HepG2 (cell line): ENCODE measurements around the gene PTPRCAP. TPM values are rescaled to one million over a fixed set of nuclear protein-coding genes. Genes with fewer than 3 reads are reported as not detected.

Experiments used
- ARID5B ChIP-seq: IDR thresholded peaks from 2 replicates; pipeline ENCODE4 v1.4.0; 2020; ENCODE audit warnings: mild to moderate bottlenecking, missing genetic modification reagents
- ARNT ChIP-seq: fragments of 450-650 bp; IDR thresholded peaks from 2 replicates; pipeline ENCODE4 v1.6.1; 2017
- BCL3 ChIP-seq: sonication (generic); formaldehyde crosslinking; IDR thresholded peaks from 2 replicates; pipeline ENCODE4 v1.5.1; 2020; ENCODE audit warnings: mild to moderate bottlenecking, missing genetic modification reagents, moderate library complexity
- HNRNPK ChIP-seq: fragments of 200-400 bp; formaldehyde crosslinking; IDR thresholded peaks from 2 replicates; pipeline ENCODE4 v1.6.1; 2018; ENCODE audit warnings: low read length, low read depth, moderate library complexity, mild to moderate bottlenecking; ENCODE audit not compliant: poor library complexity, severe bottlenecking
- ISL2 ChIP-seq: sonication (generic); formaldehyde crosslinking; IDR thresholded peaks from 2 replicates; pipeline ENCODE4 v1.5.0; 2020; ENCODE audit warnings: missing genetic modification reagents
- KAT8 ChIP-seq: IDR thresholded peaks from 2 replicates; pipeline ENCODE4 v1.6.1; 2016; ENCODE audit warnings: missing genetic modification reagents, missing compliant biosample characterization
- KLF9 ChIP-seq: IDR thresholded peaks from 2 replicates; pipeline ENCODE4 v1.6.1; 2016; ENCODE audit warnings: low read depth
- MTERF4 ChIP-seq: sonication (generic); formaldehyde crosslinking; IDR thresholded peaks from 2 replicates; pipeline ENCODE4 v1.8.0; 2023; ENCODE audit warnings: mild to moderate bottlenecking, missing genetic modification reagents
- REXO4 ChIP-seq: sonication (generic); formaldehyde crosslinking; IDR thresholded peaks from 2 replicates; pipeline ENCODE4 v1.8.0; 2022; ENCODE audit warnings: missing genetic modification reagents, mild to moderate bottlenecking, borderline replicate concordance
- ZNF232 ChIP-seq: sonication (generic); formaldehyde crosslinking; IDR thresholded peaks from 2 replicates; pipeline ENCODE4 v1.4.0; 2020; ENCODE audit warnings: missing genetic modification reagents, borderline replicate concordance
- ZNF407 ChIP-seq: sonication (generic); formaldehyde crosslinking; IDR thresholded peaks from one replicate; pipeline ENCODE4 v1.5.1; 2020; ENCODE audit warnings: mild to moderate bottlenecking, missing genetic modification reagents; ENCODE audit errors: not compliant biosample characterization
- ZNF451 ChIP-seq: sonication (generic); formaldehyde crosslinking; IDR thresholded peaks from 2 replicates; pipeline ENCODE4 v1.5.0; 2020; ENCODE audit warnings: mild to moderate bottlenecking, missing genetic modification reagents
- ZNF556 ChIP-seq: sonication (generic); formaldehyde crosslinking; IDR thresholded peaks from 2 replicates; pipeline ENCODE4 v1.4.0; 2020; ENCODE audit warnings: mild to moderate bottlenecking, missing genetic modification reagents, borderline replicate concordance
- polyA plus RNA-seq, 8 experiments: library from polyadenylated mRNA; depleted of rRNA in 3 of 8; stranded (reverse) in 7 of 8; unstranded in 1 of 8; fragments of >200 nt; fragmentation: Illumina TruSeq in 4 of 8; extraction: Trizol in 4 of 8; gene quantifications; 2 replicates each; pipeline versions ENCODE4 v1.2.1 to v1.2.3, GENCODE V29; 2011 to 2016; ENCODE audit warnings: low read depth in 4 of 8, missing spikeins in 1 of 8, mixed read lengths in 1 of 8; ENCODE audit not compliant: insufficient read depth in 1 of 8
- total RNA-seq, 5 experiments: library from RNA; depleted of rRNA; stranded (reverse); fragments of >200 nt; fragmentation: Illumina TruSeq; extraction: Trizol; gene quantifications; 2 replicates each; pipeline ENCODE4 v1.2.3, GENCODE V29; 2016; ENCODE audit warnings: low read depth in 1 of 5

PTPRCAP gene
- total and polyA plus RNA-seq, 2 of the 13 experiments (the other 11 are each of a cell fraction or from before 2014, with no cell fraction given), result 0.60 to 0.70 TPM

GRCh38 chr11:67468759-67469507, 31.5 kb upstream of the PTPRCAP start, which contains the start of gene TMEM134 (continued):
- TF ChIP-seq REXO4 (CRISPR knock-in tag), result no peak
- no peak; the same call in none of the 2 replicates for TF ChIP-seq ARID5B
- no peak; the same call in 1 of the 2 replicates for TF ChIP-seq ZNF451 (CRISPR knock-in tag)
- peak; percentile 15; the same call in 1 of the 2 replicates for TF ChIP-seq ISL2 (CRISPR knock-in tag)
- peak; percentile 77; the same call in 1 of the 2 replicates for TF ChIP-seq ZNF556 (CRISPR knock-in tag)
- TF ChIP-seq BCL3 (CRISPR knock-in tag), result 0 out of 2 replicates have a peak, but pooled peaks have one; percentile 60
- TF ChIP-seq KLF9 (CRISPR knock-in tag), result peak; percentile 74; the same call in 1 of the 2 replicates
- peak; percentile 87 for TF ChIP-seq KAT8 (CRISPR knock-in tag)
- no peak for TF ChIP-seq HNRNPK
- TF ChIP-seq MTERF4 (CRISPR knock-in tag), result no peak
- no peak for TF ChIP-seq ARNT
- TF ChIP-seq ZNF232 (CRISPR knock-in tag), result no peak
- TF ChIP-seq ZNF407 (CRISPR knock-in tag), result no peak
